Mammary epithelial cell (primary cell): ENCODE data around the gene ZFAND3.

Source experiments
- CTCF ChIP-seq, 2 donors: IDR thresholded peaks in 1 of 2; conservative IDR thresholded peaks in 1 of 2; 2 replicates each; pipeline ENCODE4 v1.5.1; 2011 to 2012; ENCODE audit warnings: inconsistent platforms in 2 of 2, low read length in 2 of 2, mild to moderate bottlenecking in 2 of 2, control low read depth in 1 of 2, low read depth in 1 of 2; ENCODE audit not compliant: insufficient read depth in 1 of 2; ENCODE audit errors: extremely low read depth in 1 of 2
- EZH2 ChIP-seq: IDR thresholded peaks from 2 replicates; pipeline ENCODE4 v1.6.1; 2012; ENCODE audit warnings: low read length, inconsistent platforms, borderline replicate concordance

- TF ChIP-seq EZH2: no peak
- no peak for TF ChIP-seq CTCF (conservative IDR thresholded peaks at IDR 0.05 in 1 of 2, IDR thresholded peaks at IDR 0.05 in 1 of 2; ENCODE audit: extremely low read depth in 1 of 2, insufficient read depth in 1 of 2, low read depth in 1 of 2, low read length in 2 of 2)
Measured at GRCh38 chr6:37826188-37826587, 6.7 kb downstream of the ZFAND3 start.
